T47D (cell line): Measurements from ENCODE around the gene ALOX5.
"Not testable (repeated sequence)": the region's sequence is repeated elsewhere in the genome, so short reads cannot be mapped to it uniquely, and the experiment has no call there.

Experiments used
- DNase-seq, 2 experiments: peaks; one replicate each; pipeline versions ENCODE4 v3.0.0 to v3.0.0-alpha.2; 2011 to 2012; ENCODE audit warnings: low read depth in 1 of 2, low spot score in 1 of 2
- JUND ChIP-seq: IDR thresholded peaks from 2 replicates; pipeline ENCODE4 v1.6.1; 2012; ENCODE audit warnings: low read depth
- in situ Hi-C: cut with HindIII; loops from 2 replicates; pipeline ENCODE4 v1.10.0; 2016; ENCODE audit warnings: low sequenced_read_pairs, low pct_unique_long_range_greater_than_20kb

Gene ALOX5

DNA sequence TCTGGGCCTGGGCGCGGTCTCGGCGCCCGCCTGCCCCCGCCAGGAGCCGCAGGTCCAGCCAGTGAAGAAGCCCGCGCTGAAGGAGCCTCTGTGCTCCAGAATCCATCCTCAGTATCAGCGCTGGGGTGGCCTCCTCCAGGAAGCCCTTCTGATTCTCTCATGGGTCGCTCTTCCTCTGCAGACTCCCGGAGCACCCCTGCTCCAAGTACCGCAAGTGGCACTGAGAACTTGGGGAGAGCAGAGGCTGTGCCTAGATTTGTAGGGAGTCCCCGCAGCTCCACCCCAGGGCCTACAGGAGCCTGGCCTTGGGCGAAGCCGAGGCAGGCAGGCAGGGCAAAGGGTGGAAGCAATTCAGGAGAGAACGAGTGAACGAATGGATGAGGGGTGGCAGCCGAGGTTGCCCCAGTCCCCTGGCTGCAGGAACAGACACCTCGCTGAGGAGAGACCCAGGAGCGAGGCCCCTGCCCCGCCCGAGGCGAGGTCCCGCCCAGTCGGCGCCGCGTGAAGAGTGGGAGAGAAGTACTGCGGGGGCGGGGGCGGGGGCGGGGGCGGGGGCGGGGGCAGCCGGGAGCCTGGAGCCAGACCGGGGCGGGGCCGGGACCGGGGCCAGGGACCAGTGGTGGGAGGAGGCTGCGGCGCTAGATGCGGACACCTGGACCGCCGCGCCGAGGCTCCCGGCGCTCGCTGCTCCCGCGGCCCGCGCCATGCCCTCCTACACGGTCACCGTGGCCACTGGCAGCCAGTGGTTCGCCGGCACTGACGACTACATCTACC is at the start of gene ALOX5:
ALOX5 (plus strand) TSS at position 641 of the 774 bp plus-strand sequence; CDS start at position 705, 64 bp downstream.
- DNase-seq, result peak; percentile 54 to 56
- no peak for TF ChIP-seq JUND
- in situ Hi-C loops, result no loop called here

DNA sequence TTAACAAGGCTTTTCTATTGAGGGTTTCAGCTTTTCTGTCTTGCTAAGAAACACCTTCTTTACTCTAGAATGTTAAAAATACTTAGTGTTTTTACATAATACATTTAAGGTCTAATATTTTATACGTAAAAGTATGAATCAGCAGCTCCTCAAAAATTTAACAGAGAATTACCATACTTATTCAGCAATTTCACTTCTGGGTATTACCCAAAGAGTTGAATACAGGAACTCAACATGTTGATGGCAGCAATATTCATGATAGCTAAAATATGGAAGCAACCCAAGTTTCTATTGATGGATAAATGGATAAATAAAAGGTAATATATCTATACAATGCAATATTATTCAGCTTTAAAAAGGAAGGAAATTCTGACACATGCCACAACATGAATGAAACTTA is 48.9 kb upstream of the ALOX5 start:
- in situ Hi-C loops, result no loop called here
- DNase-seq, result no peak
- TF ChIP-seq JUND, result no peak

GRCh38 chr10:45326864-45327263 is 47.2 kb upstream of the ALOX5 start:
- in situ Hi-C loops, DNase-seq: not testable (repeated sequence)

GRCh38 chr10:45331824-45332223 is 42.2 kb upstream of the ALOX5 start:
- in situ Hi-C loops, DNase-seq: not testable (repeated sequence)

DNA sequence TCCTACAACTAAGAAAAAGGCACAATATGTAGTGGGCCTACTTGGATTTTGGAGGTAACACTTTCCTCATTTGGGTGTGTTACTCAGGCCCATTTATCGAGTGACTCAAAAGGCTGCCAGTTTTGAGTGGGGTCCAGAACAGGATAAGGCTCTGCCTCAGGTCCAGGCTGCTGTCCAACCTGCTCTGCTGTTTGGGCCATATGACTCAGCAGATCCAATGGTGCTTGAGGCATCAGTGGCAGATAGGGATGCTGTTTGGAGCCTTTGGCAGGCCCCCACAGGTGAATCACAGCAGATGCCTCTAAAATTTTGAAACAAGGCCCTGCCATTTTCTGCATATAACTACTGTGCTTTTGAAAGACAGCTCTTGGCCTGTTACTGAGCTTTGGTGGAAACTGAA is 34.1 kb upstream of the ALOX5 start:
- no peak for DNase-seq
- in situ Hi-C loops, result no loop called here
- TF ChIP-seq JUND, result no peak

- DNase-seq, in situ Hi-C loops: not testable (repeated sequence)
Observed at GRCh38 chr10:45340420-45340819, 33.6 kb upstream of the ALOX5 start.

GRCh38 chr10:45346652-45347335 is 27.2 kb upstream of the ALOX5 start:
- DNase-seq, in situ Hi-C loops: not testable (repeated sequence)

- in situ Hi-C loops, DNase-seq: not testable (repeated sequence)
Observed at GRCh38 chr10:45347464-45347863, 26.6 kb upstream of the ALOX5 start.

DNA sequence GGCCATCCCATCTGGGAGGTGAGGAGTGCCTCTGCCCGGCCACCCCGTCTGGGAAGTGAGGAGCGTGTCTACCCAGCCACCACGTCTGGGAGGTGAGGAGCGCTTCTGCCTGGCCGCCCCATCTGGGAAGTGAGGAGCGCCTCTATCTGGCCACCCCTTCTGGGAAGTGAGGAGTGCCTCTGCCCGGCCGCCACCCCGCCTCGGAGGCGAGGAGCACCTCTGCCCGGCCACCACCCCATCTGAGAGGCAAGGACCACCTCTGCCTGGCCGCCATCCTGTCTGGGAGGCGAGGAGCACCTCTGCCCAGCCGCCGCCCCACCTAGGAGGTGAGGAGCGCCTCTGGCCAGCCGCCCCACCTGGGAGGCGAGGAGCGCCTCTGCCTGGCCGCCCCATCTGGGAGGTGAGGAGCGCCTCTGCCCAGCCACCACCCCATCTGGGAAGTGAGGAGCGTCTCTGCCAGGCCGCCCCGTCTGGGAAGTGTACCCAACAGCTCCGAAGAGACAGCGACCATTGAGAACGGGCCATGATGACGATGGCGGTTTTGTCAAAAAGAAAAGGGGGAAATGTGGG is 25.7 kb upstream of the ALOX5 start:
- not testable (repeated sequence) for DNase-seq

GRCh38 chr10:45353186-45353585 is 20.8 kb upstream of the ALOX5 start:
- DNase-seq, result no peak
- in situ Hi-C loops, result no loop called here
- no peak for TF ChIP-seq JUND

More for the DNA sequence above, 25.7 kb upstream of the ALOX5 start:
- in situ Hi-C loops, result not testable (repeated sequence)

- in situ Hi-C loops, result no loop called here
- no peak for TF ChIP-seq JUND
- peak in 1 of 2 experiments; percentile 32 for DNase-seq
Observed at GRCh38 chr10:45354261-45354660, 19.8 kb upstream of the ALOX5 start.

DNA sequence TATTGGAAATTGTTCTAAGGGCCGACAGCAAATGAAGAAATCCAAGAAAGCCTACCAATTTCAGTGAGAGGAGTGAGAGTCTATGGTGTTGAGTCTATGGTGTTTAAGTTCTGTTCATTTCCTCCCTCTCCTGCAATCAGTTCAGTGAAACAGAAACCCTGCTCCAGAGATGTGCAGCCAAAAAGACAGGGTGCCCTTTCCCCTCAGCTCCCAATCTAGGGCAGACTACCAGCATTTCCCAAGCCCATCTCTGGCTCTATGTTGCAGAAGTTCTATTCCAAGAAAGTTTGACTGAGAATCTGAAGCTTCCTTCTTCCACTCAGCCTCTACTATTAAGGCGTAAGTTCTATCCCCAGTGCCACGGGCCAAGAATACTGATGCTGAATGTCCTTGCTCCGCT is 18.5 kb upstream of the ALOX5 start:
- DNase-seq, result no peak
- in situ Hi-C loops, result no loop called here
- TF ChIP-seq JUND, result no peak

DNA sequence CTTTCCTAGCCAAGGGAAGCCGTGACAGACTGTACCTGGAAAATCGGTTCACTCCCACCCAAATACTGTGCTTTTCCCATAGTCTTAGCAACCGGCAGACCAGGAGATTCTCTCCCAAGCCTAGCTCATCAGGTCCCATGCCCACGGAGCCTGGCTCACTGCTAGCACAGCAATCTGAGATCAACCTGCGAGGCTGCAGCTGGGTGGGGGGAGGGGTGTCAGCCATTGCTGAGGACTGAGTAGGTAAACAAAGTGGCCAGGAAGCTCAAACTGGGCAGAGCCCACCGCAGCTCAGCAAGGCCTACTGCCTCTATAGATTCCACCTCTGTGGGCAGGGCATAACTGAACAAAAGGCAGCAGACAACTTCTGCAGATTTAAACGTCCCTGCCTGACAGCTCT is 15.1 kb upstream of the ALOX5 start:
- in situ Hi-C loops, DNase-seq: not testable (repeated sequence)

DNA sequence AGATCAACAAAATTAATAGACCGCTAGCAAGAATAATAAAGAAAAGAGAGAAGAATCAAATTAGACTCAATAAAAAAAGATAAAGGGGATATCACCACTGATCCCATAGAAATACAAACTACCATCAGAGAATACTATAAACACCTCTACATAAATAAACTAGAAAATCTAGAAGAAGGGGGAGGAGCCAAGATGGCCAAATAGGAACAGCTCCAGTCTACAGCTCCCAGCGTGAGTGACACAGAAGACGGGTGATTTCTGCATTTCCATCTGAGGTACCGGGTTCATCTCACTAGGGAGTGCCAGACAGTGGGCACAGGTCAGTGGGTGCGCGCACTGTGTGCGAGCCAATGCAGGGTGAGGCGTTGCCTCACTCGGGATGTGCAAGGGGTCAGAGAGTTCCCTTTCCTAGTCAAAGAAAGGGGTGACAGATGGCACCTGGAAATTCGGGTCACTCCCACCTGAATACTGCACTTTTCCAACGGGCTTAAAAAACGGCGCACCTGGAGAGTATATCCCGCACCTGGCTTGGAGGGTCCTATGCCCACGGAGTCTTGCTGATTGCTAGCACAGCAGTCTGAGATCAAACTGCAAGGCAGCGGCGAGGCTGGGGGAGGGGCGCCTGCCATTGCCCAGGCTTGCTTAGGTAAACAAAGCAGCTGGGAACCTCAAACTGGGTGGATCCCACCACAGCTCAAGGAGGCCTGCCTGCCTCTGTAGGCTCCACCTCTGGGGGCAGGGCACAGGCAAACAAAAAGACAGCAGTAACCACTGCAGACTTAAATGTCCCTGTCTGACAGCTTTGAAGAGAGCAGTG is 11.8 kb upstream of the ALOX5 start:
- DNase-seq, in situ Hi-C loops: not testable (repeated sequence)

- DNase-seq, in situ Hi-C loops: not testable (repeated sequence)
Observed at GRCh38 chr10:45367643-45368042, 6.4 kb upstream of the ALOX5 start.
